HS-27A (cell line): ENCODE measurements around the gene PFN4.

ENCODE experiments used
- DNase-seq: peaks from one replicate; pipeline ENCODE4 v3.0.0-alpha.2; 2012; ENCODE audit warnings: low read depth, missing footprints

PFN4 gene

DNA sequence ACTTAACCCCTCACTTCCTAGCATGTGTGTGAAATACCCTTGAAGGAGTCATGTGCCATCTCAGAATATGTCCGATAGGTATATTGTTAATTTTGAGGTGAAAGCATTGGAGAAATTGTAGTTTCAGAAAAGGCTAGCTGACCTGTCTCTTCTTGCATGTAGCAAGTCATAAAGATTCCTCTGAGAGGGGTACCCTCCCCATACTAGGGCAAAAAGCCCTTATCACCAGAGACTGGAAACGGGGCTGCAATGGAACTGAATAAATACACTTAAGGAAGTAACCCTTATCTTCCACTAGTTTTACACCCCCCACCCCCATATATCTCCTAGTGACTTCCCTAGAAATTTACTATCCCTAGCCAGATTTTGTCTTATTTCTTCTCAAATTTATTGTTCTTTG lies 45.3 kb downstream of the PFN4 start:
- no peak for DNase-seq

GRCh38 chr2:24077535-24077877 lies 45.6 kb downstream of the PFN4 start:
- no peak for DNase-seq

DNA sequence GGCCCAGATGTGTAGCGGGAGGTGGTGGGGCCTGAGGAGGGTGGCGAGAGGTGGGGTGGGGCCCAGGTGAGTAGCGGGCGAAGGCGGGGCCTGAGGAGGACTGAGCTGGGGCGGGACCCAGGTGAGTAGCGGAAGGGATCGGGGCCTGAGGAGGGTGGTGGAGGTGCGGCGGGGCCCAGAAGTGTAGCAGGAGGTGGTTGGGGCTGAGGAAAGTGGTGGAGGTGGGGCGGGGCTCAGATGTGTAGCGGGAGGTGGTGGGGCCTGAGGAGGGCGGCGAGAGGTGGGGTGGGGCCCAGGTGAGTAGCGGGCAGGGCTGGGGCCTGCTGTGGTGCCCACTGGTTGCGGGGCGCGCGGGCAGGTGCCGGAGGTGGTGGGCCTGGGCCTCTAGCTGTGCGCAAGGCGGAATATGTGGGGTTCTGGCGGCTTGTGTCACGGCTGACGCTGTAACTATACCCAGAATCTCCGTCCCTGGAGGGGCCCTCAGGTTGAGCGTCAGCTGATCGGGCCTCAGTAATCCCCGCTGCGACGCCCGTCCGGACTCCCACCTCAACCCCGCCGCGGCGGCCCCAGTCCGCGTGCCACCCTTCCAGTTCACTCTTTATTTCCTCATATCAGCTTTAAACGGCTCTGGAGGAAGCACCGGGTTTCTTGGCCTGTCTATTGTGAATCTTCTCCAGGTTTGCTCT lies 46.1 kb downstream of the PFN4 start:
- DNase-seq, result no peak

DNA sequence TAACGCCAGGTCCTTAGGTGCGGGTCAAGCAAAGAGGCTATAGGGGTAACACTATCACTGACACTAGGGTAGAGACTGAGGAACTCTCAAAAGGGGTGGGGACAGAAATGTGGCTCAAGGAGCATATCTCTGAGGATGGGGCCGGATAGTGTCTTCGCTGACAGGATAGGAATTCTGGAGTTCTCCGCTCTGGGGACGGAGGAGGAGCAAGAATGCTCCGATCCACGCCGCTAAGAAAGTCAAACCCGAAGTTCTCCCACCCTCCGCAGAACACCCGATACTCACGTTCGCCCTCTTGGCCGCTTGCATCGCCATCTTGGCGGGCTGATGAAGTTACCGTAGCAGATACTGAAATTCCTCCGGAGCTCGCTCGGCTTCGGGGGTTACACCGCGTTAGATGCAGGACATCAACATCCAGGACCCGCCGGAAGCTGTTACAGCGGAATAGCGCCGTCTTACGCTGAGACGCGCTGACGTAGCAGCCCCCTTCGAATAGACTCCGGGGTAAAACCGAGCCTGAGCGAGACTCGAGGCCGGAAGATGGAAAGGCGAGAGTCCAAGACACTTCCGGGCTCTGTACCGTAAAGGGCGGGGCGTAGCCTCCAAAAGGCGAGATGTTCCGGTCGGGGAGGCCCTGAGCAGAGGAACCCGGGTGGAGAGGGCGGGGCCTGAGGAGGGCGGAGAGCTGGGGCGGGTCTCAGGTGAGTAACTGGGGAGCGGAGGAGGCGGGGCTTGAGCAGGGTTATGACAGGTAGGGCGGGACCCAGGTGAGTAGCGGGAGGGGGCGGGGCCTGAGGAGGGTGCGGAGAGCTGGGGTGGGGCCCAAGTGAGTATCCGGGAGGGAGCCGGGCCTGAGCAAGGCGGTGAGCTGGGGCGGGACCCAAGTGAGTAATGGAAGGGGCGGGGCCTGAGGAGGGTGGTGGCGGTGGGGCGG lies 47.0 kb downstream of the PFN4 start, which contains the start of gene SF3B6:
Gene SF3B6, minus strand, starts transcription at position 412 of the 934 bp plus-strand sequence. Its CDS starts 97 bp downstream, at position 315.
- peak; percentile 97 for DNase-seq

DNA sequence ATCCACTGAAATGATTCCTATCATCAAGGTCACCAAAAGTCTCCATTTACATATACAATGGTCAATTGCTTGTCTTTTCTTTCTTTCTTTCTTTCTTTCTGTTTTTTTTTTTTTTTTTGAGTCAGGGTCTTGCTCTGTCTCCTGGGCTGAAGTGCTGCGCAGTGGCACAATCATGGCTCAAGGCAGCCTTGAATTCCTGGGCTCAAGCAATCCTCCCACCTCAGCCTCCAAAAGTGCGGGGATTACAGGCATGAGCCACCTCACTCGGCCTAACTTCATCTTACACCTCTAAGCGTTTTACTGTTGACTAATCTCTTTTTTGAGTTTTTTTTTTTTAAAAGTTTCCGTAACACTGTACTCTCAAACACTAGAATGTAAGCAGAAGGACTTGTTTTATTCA lies 47.9 kb downstream of the PFN4 start:
- no peak for DNase-seq

DNA sequence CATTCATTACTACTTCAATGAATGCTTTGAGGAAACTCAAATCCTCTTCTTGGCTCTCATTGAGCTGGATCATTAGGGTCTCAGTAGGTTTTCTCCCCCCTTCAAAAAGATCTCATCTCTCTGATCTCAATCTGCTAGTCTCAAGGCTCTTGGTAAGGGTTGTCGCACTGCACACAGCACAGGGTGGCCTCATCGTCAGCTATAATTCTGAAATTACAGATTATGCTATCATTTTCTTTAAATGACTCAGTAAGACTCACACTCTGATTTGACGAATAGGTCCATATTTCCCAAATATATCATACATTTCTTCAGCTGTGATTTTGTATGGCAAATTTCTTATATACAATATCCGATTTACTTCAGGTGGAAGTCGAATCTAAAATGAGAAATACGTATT lies 49.3 kb downstream of the PFN4 start:
- DNase-seq, result no peak

DNA sequence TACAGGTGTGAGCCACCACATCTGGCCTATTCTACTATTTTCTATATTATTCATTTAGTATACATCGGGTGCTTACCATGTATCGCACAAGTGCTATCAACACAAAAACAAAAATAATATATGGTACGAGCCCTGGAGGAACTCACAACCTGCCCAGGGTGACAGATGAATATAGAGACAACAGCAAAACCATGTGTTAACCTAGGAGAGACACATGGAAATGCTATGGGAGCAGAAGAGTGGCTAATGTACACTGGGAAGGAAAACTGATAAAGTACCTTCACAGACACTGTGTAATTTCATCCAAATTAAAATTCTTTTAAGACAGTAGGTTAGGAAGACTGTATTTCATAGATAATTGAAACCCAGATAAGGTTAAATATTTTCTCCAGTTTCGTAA lies 50.9 kb downstream of the PFN4 start:
- DNase-seq, result no peak

GRCh38 chr2:24065341-24065740 lies 57.8 kb downstream of the PFN4 start:
- DNase-seq, result no peak
